Breast epithelium (tissue), 3 donors: ENCODE measurements around the gene ADAM8.

Experiments
- POLR2AphosphoS5 ChIP-seq, 3 donors: sonication (generic); formaldehyde crosslinking; IDR thresholded peaks; one replicate each; pipeline ENCODE4 v1.6.1; 2017; ENCODE audit warnings: antibody characterized with exemption in 3 of 3
- TF ChIP-seq, protein P1 (sequence below), 3 donors: fragments of 450-650 bp; IDR thresholded peaks; one replicate each; pipeline ENCODE4 v1.5.1; 2016 to 2017; ENCODE audit warnings: antibody characterized with exemption in 3 of 3, mild to moderate bottlenecking in 3 of 3, moderate library complexity in 3 of 3

DNA sequence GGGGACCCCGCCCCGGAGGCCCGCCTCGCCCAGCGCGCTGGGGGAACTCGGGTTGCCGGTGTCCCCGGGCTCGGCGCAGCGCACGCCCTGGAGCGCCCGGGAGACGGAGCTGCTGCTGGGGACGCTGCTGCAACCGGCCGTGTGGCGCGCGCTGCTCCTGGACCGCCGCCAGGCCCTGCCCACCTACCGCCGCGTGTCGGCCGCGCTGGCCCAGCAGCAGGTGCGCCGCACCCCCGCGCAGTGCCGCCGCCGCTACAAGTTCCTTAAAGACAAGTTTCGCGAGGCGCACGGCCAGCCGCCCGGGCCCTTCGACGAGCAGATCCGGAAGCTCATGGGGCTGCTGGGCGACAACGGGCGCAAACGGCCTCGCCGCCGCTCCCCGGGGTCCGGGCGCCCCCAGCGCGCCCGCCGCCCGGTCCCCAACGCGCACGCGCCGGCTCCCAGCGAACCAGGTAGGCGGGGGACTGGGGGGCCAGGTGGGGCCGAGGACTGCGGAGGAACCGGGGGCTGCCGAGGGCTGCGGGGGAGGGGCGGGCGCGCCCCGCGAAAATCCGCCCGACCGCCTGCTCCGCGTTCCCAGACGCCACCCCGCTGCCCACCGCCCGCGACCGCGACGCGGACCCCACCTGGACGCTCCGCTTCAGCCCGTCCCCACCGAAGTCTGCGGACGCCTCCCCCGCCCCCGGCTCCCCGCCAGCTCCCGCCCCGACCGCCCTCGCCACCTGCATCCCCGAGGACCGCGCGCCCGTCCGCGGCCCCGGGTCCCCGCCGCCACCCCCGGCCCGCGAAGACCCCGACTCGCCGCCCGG, 46.1 kb downstream of the ADAM8 start:
- no peak for TF ChIP-seq POLR2AphosphoS5 (IDR thresholded peaks at IDR 0.05)
- TF ChIP-seq, protein P1, sequence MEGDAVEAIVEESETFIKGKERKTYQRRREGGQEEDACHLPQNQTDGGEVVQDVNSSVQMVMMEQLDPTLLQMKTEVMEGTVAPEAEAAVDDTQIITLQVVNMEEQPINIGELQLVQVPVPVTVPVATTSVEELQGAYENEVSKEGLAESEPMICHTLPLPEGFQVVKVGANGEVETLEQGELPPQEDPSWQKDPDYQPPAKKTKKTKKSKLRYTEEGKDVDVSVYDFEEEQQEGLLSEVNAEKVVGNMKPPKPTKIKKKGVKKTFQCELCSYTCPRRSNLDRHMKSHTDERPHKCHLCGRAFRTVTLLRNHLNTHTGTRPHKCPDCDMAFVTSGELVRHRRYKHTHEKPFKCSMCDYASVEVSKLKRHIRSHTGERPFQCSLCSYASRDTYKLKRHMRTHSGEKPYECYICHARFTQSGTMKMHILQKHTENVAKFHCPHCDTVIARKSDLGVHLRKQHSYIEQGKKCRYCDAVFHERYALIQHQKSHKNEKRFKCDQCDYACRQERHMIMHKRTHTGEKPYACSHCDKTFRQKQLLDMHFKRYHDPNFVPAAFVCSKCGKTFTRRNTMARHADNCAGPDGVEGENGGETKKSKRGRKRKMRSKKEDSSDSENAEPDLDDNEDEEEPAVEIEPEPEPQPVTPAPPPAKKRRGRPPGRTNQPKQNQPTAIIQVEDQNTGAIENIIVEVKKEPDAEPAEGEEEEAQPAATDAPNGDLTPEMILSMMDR (IDR thresholded peaks at IDR 0.05) = no peak
